SU-DHL-6 (cell line): ENCODE measurements around the gene NKAIN4.

Source experiments
- H2AFZ ChIP-seq: fragments of 200-600 bp; sonication (generic); 2 replicates; pipeline ENCODE4 v1.6.1; 2014; ENCODE audit warnings: low read depth, mild to moderate bottlenecking, moderate library complexity, mixed read lengths, antibody characterized with exemption, low read length; ENCODE audit not compliant: severe bottlenecking
- H3F3A ChIP-seq: fragments of 200-600 bp; shearing (Covaris generic); 2 replicates; pipeline ENCODE4 v1.6.0; 2016; ENCODE audit warnings: antibody characterized with exemption, mild to moderate bottlenecking; ENCODE audit not compliant: insufficient read depth
- H3K27ac ChIP-seq: fragments of 200-600 bp; sonication (generic); 2 replicates; pipeline ENCODE4 v1.5.1; 2016; ENCODE audit warnings: low read depth, mild to moderate bottlenecking, low read length, moderate library complexity, mixed read lengths
- H3K27me3 ChIP-seq: fragments of 200-600 bp; sonication (generic), shearing (Covaris generic); 2 replicates; pipeline ENCODE4 v1.6.0; 2014; ENCODE audit warnings: mild to moderate bottlenecking, low read length
- H3K36me3 ChIP-seq: fragments of 200-600 bp; sonication (generic); 2 replicates; pipeline ENCODE4 v1.6.1; 2014; ENCODE audit warnings: mild to moderate bottlenecking, low read length, mixed read lengths
- H3K4me2 ChIP-seq: fragments of 300-600, 200-600 bp; shearing (Covaris generic), sonication (generic); 2 replicates; pipeline ENCODE4 v1.6.0; 2014; ENCODE audit warnings: low read length, low read depth, mild to moderate bottlenecking; ENCODE audit not compliant: poor library complexity, severe bottlenecking
- H3K4me3 ChIP-seq: fragments of 200-600 bp; sonication (generic); 2 replicates; pipeline ENCODE4 v1.5.1; 2014; ENCODE audit warnings: antibody characterized with exemption, low read length, mild to moderate bottlenecking, mixed read lengths; ENCODE audit not compliant: insufficient read depth, poor library complexity, severe bottlenecking
- H3K79me2 ChIP-seq: fragments of 200-600 bp; sonication (generic); 2 replicates; pipeline ENCODE4 v1.6.1; 2014; ENCODE audit warnings: mild to moderate bottlenecking, low read length, moderate library complexity; ENCODE audit not compliant: insufficient read depth
- H3K9ac ChIP-seq: fragments of 200-600 bp; sonication (generic); 2 replicates; pipeline ENCODE4 v1.7.0; 2014; ENCODE audit warnings: mild to moderate bottlenecking, low read length
- H3K9me2 ChIP-seq: fragments of 200-600 bp; sonication (generic); replicated peaks from 2 replicates; pipeline ENCODE4 v1.6.1; 2014; ENCODE audit warnings: low read length; ENCODE audit not compliant: insufficient read depth
- H3K9me3 ChIP-seq: fragments of 200-600 bp; sonication (generic); 2 replicates; pipeline ENCODE4 v1.6.1; 2014; ENCODE audit warnings: low read length, mixed read lengths; ENCODE audit not compliant: insufficient read depth
- H4K20me1 ChIP-seq: fragments of 200-600 bp; sonication (generic); 2 replicates; pipeline ENCODE4 v1.6.1; 2014; ENCODE audit warnings: low read depth, mild to moderate bottlenecking, antibody characterized with exemption, low read length, moderate library complexity, mixed read lengths
- CTCF ChIP-seq: fragments of 200-600 bp; sonication (generic); IDR thresholded peaks from one replicate; pipeline ENCODE4 v1.5.1; 2017; ENCODE audit warnings: antibody characterized with exemption, mild to moderate bottlenecking, low read length, moderate library complexity; ENCODE audit not compliant: insufficient read depth, poor library complexity, severe bottlenecking
- EZH2phosphoT487 ChIP-seq: fragments of 200-600 bp; sonication (generic), shearing (Covaris generic); conservative IDR thresholded peaks from 2 replicates; pipeline ENCODE4 v1.6.1; 2018; ENCODE audit warnings: mild to moderate bottlenecking, antibody characterized with exemption, low read length, moderate library complexity, mixed read lengths

Gene NKAIN4

GRCh38 chr20:63206878-63207277, 47.4 kb downstream of the NKAIN4 start:
- peaks cover 4% of the 10 kb centered on the region; the same call in 1 of the 2 replicates for H3K36me3 ChIP-seq

GRCh38 chr20:63205896-63206295, 48.4 kb downstream of the NKAIN4 start:
- H3K4me2 ChIP-seq: no peak overlapping the region
- H3K27me3 ChIP-seq: no peaks in the 10 kb centered on the region
- H3F3A ChIP-seq: no peaks in the 10 kb centered on the region
- TF ChIP-seq CTCF (no peak), EZH2phosphoT487 (no peak)
- no peak overlapping the region for H3K4me3 ChIP-seq
- H3K9me3 ChIP-seq: no peaks in the 10 kb centered on the region
- H3K27ac ChIP-seq: no peak overlapping the region
- H3K9me2 ChIP-seq: no peaks in the 10 kb centered on the region
- peaks cover 4% of the 10 kb centered on the region; the same call in 1 of the 2 replicates for H3K36me3 ChIP-seq
- H2AFZ ChIP-seq: no peak overlapping the region
- H3K9ac ChIP-seq: no peak overlapping the region
- H3K79me2 ChIP-seq: peaks cover 89% of the 10 kb centered on the region
- H4K20me1 ChIP-seq: peaks cover 22% of the 10 kb centered on the region

More at GRCh38 chr20:63206878-63207277, 47.4 kb downstream of the NKAIN4 start:
- no peak overlapping the region for H3K4me3 ChIP-seq
- H2AFZ ChIP-seq: no peak overlapping the region
- peaks cover 19% of the 10 kb centered on the region; the same call in 1 of the 2 replicates for H4K20me1 ChIP-seq
- H3K27ac ChIP-seq: no peak overlapping the region
- no peak overlapping the region for H3K9ac ChIP-seq
- no peaks in the 10 kb centered on the region for H3K27me3 ChIP-seq
- H3K79me2 ChIP-seq: peaks cover 89% of the 10 kb centered on the region
- H3K4me2 ChIP-seq: no peak overlapping the region
- no peaks in the 10 kb centered on the region for H3K9me3 ChIP-seq
- no peaks in the 10 kb centered on the region for H3K9me2 ChIP-seq
- no peaks in the 10 kb centered on the region for H3F3A ChIP-seq
- no peak for TF ChIP-seq EZH2phosphoT487
- no peak for TF ChIP-seq CTCF

GRCh38 chr20:63204362-63204761, 49.9 kb downstream of the NKAIN4 start:
- Histone ChIP-seq H3K4me2 (no peak overlapping the region), H3K79me2 (peaks cover 89% of the 10 kb centered on the region), H3K9me3 (no peaks in the 10 kb centered on the region), H2AFZ (no peak overlapping the region), H3K9me2 (no peaks in the 10 kb centered on the region), H4K20me1 (peaks cover 23% of the 10 kb centered on the region), H3K9ac (no peak overlapping the region), H3K36me3 (peaks cover 4% of the 10 kb centered on the region; the same call in 1 of the 2 replicates), H3F3A (no peaks in the 10 kb centered on the region), H3K27me3 (no peaks in the 10 kb centered on the region), H3K27ac (no peak overlapping the region), H3K4me3 (no peak overlapping the region)
- TF ChIP-seq CTCF (no peak), EZH2phosphoT487 (no peak)
